GM12891 (cell line): Measurements from ENCODE around the gene EPS8L1.

ENCODE experiments used
- DNase-seq: peaks from one replicate; pipeline ENCODE4 v3.0.0; 2011; ENCODE audit warnings: low spot score; ENCODE audit not compliant: insufficient read length
- FAIRE-seq: peaks from 2 replicates; lab custom pipeline; 2011; peaks lifted over from hg19 to GRCh38; lab: Jason Lieb, UNC
- PAX5 ChIP-seq: IDR thresholded peaks from 2 replicates; pipeline ENCODE4 v1.6.1; 2011; ENCODE audit warnings: low read length, moderate library complexity, mild to moderate bottlenecking; ENCODE audit not compliant: insufficient read depth, severe bottlenecking
- POLR2A ChIP-seq: IDR thresholded peaks from 2 replicates; pipeline ENCODE4 v1.6.1; 2011; ENCODE audit warnings: low read depth, low read length, control low read depth
- POLR2AphosphoS5 ChIP-seq: IDR thresholded peaks from 2 replicates; pipeline ENCODE4 v1.6.1; 2011; ENCODE audit warnings: low read depth, low read length, control low read depth
- POU2F2 ChIP-seq: IDR thresholded peaks from 2 replicates; pipeline ENCODE4 v1.6.1; 2011; ENCODE audit warnings: low read depth, mild to moderate bottlenecking, control low read depth, low read length, moderate library complexity
- SPI1 ChIP-seq: IDR thresholded peaks from 2 replicates; pipeline ENCODE4 v1.6.1; 2011; ENCODE audit warnings: low read depth, low read length, control low read depth
- TAF1 ChIP-seq: IDR thresholded peaks from 2 replicates; pipeline ENCODE4 v1.6.1; 2011; ENCODE audit warnings: low read depth, low read length, control low read depth

The EPS8L1 gene

GRCh38 chr19:55116232-55116858 is 40.7 kb downstream of the EPS8L1 start:
- FAIRE-seq (peak; percentile 89), DNase-seq (peak; percentile 63)
- TF ChIP-seq PAX5: no peak
- peak; percentile 77 for TF ChIP-seq SPI1

- FAIRE-seq (no peak), DNase-seq (no peak)
- TF ChIP-seq POU2F2: no peak
- TF ChIP-seq POLR2AphosphoS5: no peak
- TF ChIP-seq POLR2A: no peak
- no peak for TF ChIP-seq PAX5
- TF ChIP-seq TAF1: no peak
- TF ChIP-seq SPI1: no peak
These were observed 41.4 kb downstream of the EPS8L1 start, which contains the start of gene PPP1R12C for GRCh38 chr19:55116859-55117662. Gene PPP1R12C (minus strand): TSS chr19:55117637. CDS start chr19:55117543, 94 bp downstream.

- peak; percentile 98 for FAIRE-seq
These were observed 42.2 kb downstream of the EPS8L1 start for GRCh38 chr19:55117663-55118391.

GRCh38 chr19:55118401-55118991 is 42.8 kb downstream of the EPS8L1 start:
- DNase-seq (no peak), FAIRE-seq (peak; percentile 51)
- TF ChIP-seq POU2F2 (no peak), POLR2A (no peak), TAF1 (no peak), POLR2AphosphoS5 (no peak), SPI1 (no peak), PAX5 (no peak)

More at GRCh38 chr19:55117663-55118391, 42.2 kb downstream of the EPS8L1 start:
- peak; percentile 99 for DNase-seq
- no peak for TF ChIP-seq POU2F2
- TF ChIP-seq PAX5: no peak
- peak; percentile 45 for TF ChIP-seq SPI1
- 0 out of 2 replicates have a peak, but pooled peaks have one; percentile 28 for TF ChIP-seq TAF1
- 0 out of 2 replicates have a peak, but pooled peaks have one; percentile 45 for TF ChIP-seq POLR2A
- no peak for TF ChIP-seq POLR2AphosphoS5

- no peak for FAIRE-seq
- TF ChIP-seq POLR2AphosphoS5: no peak
- TF ChIP-seq POU2F2: no peak
- no peak for TF ChIP-seq POLR2A
- no peak for TF ChIP-seq PAX5
- no peak for TF ChIP-seq TAF1
- TF ChIP-seq SPI1: no peak
- DNase-seq: no peak
These were observed 43.4 kb downstream of the EPS8L1 start for GRCh38 chr19:55119053-55119452.

GRCh38 chr19:55131421-55131820 is 55.8 kb downstream of the EPS8L1 start:
- DNase-seq: no peak
- no peak for FAIRE-seq
- no peak for TF ChIP-seq PAX5
- TF ChIP-seq POLR2AphosphoS5: no peak
- no peak for TF ChIP-seq SPI1
- no peak for TF ChIP-seq TAF1
- TF ChIP-seq POU2F2: no peak
- no peak for TF ChIP-seq POLR2A

GRCh38 chr19:55132453-55133129 is 56.9 kb downstream of the EPS8L1 start:
- DNase-seq: no peak
- peak; percentile 40 for FAIRE-seq
- TF ChIP-seq TAF1 (no peak), POLR2A (no peak), POLR2AphosphoS5 (no peak), SPI1 (no peak), PAX5 (no peak), POU2F2 (no peak)
